HG03442 (cell line): ENCODE data around the gene SEMA3B.
"Not testable (repeated sequence)": the region's sequence is repeated elsewhere in the genome, so short reads cannot be mapped to it uniquely, and the experiment has no call there.

Experiments
- ATAC-seq: cut with Tn5 transposase; IDR thresholded peaks from one replicate; pipeline ENCODE4 v1.9.1; 2021; ENCODE audit warnings: mild to moderate bottlenecking, moderate library complexity; ENCODE audit not compliant: unreplicated experiment

The SEMA3B gene

DNA sequence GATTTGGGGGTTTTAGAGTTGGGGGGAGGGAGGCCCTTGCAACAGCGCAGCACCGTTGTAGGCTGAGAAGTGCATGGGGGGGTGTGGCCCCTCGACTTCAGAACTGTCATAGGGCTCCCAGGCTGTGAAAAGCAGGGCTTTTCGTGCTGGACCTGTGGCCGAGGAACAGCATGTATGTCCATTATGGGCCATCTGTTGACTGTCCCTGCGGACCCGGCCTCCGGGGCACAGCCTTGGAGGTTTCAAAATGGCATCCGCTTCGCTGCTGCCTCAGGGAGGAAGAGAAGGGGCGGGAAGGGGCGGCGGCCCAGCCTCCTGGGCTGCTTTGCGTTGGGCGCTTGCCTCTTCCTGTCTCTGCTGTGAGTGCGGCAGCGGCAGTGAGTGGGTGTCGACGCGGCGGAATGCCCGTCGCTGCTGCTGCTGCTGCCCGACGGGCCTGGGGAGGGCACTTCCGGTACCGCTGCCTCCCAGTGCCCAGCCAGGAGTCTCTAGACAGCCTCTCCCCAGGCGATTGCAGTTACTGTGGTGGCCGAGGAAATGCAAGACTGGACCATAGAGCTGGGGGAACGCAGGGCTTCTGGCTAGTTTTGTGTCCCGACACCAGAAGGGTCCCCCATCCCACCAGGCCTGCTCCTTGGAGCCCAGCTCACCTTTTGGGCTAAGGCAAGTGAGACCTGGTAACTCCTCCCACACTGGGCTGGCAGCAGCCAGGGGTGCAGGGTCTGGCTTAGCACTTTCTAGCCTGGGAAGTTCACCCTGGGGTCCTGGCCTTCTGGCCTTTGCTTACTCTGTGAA lies 31.0 kb upstream of the SEMA3B start:
- ATAC-seq, result peak; percentile 31

DNA sequence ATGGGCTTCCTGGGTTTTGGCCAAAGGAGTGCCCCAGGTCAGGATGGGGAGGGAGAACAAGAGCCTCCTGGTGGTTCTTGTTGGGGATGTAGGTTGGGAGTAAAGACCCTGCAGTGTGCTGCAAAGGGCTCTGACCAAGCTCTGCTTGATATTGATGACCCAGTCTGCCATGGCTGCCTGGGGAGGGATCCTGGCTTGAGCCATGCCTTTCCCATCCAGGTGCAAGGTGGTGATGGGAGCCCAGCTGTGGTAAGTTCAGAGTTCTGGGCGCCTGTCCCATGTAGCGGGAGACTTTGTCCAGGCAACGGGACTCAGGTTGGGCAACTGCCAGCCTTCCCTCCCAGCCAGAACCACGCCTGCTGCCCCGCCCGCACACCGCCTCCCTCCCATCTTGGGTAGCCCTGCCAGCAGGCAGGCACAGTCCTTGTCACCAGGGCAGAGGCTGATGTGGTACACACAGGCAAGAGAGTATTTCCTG lies 30.4 kb upstream of the SEMA3B start:
- no peak for ATAC-seq

DNA sequence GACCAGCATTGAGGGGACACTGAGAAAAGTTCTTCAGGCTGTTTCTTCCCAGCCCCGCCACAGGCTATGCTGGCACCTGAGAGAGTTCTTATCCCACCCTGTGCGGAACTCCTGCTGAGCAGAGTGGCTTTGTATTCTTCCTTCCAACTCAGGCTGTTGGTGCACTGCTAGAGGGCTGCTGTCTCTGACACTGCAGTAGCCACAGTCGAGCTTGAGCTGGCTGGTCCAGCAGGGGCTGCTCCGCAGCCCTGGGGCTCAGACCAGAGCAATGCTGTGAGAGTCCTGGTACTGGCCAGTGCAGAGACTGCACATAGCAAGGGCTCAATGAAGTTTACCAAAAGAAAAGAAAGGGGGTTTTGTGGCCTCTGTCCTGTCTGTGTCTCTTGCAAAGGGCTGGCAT lies 29.3 kb upstream of the SEMA3B start:
- ATAC-seq, result no peak

DNA sequence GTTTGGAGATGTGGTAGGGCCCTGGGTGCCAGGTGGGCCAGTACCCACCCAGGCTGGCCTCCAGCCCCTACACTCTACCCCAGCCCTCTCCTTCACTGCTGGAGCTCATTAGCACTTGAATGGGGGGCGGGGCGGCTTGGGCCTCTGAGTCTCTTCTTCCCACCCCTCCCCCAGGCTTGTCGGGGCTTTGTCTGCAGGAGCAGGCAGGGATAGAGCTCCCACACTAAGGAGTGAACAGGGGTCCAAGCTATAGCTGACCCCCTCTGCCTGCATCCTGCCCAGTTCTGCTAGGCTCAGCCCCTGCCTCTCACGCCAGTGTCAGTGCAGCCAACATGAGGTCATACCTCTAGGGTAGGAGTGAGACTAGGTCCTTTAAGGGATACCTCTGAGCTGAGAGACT lies 27.8 kb upstream of the SEMA3B start:
- ATAC-seq, result no peak

DNA sequence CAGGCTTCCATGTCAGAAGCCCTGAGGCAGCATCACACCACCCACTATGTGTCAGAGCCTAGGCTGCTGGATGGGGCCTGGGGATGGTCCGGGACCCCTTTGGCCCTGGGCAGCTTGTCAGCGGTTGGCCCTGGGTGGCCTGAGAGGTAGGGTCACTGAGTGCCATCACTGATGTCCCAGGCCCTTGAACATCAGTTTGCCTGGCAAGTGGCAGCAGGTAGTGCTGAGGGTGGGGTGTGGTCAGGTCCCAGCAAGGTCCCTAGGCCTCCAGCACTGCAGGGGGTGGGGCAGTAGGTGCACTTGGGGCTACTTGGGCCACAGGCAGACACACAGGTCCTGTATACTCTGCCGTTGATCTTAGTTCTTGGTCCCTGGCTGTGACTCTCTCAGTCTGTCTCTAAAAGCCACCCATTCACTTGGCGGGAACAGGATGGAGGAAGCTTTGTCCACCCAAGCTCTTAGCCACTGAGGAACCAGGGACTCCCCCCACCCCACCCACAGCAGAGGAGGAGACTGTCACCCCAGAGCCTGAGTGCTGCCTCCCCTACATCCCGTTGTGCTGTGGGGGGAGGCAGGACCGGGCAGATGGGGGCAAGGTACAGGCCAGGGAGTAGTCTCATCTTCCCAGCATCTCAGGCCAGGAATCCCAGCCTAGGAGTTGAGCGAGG lies 27.1 kb upstream of the SEMA3B start:
- no peak for ATAC-seq

DNA sequence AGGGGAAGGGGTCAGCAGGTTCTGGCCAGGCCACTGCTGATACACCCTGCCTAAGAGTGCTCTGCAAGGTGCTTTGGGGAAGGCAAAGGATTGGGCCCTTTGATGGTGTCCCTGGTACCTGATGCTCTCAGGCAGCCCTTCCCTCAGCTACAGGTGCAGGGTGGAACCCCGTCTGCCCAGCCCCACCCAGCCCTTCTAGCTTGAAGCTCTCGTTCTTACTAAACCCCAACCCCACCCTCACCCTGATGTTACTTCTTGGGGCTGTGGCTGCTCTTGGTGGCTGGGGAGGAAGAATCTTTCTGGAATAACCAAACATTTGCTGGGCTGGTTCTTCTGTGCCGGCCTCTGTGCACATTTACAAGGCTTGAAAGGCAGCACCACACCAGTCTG lies 26.6 kb upstream of the SEMA3B start:
- ATAC-seq, result no peak

DNA sequence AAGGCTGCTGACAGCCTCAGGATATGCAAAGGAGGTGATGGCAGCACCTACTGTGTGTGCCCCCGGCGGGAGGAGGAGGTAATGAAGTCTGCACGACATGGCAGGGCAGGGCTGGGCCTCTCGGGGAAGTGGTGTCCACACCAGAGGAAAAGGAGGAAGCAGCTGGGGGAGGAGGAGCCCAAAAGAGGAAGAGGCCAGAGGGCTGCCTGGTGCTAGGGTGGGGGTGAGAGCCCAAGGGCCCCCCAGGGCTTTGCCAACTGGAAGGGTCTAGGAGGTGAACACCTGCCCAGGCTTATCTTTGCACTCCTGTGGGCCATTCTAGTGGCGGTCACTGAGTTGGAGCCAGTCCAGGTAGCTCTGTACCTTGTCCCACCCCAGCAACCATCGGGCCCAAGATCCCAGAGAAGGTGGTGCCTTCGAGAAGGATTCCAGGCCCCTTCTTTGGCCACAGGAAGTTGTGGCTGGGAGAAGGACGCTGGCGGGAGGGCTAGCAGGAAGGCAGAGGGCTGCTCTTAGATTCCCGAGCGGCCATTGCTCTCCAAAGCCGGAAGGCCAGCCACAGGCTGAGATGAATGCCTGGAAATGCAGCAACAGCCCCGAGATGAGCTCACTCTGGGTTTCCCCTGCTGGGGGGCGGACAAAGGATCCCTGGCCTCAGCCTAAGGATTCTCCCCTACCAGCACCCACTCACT lies 25.9 kb upstream of the SEMA3B start:
- no peak for ATAC-seq

DNA sequence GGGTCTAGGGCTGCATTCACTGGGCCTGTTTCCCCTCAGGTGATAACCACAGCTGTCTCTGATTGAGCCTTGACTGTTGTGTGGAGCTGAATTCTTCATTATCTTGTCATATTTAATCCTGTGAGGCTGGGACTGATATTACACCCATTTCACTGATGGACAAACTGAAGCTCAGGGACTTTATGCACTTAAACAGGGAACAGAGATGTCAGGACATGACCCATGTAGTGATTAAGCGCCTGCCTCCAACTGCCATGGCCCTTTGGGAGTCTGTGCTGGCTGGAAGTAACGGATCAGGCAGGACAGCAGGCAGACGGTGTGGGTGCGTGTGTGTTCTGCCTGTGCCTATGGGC lies 25.4 kb upstream of the SEMA3B start:
- ATAC-seq, result no peak

DNA sequence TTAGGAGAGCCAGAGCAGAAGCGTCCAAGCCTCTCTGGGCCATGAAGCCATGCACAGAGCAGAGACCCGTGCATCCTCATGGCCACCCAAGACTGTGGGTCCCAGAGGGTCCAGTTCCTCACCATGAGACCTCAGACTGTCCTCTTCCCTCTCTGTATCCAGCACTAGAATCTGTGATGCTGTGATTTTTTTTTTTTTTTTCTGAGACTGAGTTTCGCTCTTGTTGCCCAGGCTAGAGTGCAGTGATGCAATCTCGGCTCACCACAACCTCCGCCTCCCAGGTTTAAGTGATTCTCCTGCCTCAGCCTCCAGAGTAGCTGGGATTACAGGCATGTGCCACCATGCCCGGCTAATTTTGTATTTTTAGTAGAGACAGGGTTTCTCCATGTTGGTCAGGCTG lies 24.1 kb upstream of the SEMA3B start:
- ATAC-seq, result not testable (repeated sequence)

DNA sequence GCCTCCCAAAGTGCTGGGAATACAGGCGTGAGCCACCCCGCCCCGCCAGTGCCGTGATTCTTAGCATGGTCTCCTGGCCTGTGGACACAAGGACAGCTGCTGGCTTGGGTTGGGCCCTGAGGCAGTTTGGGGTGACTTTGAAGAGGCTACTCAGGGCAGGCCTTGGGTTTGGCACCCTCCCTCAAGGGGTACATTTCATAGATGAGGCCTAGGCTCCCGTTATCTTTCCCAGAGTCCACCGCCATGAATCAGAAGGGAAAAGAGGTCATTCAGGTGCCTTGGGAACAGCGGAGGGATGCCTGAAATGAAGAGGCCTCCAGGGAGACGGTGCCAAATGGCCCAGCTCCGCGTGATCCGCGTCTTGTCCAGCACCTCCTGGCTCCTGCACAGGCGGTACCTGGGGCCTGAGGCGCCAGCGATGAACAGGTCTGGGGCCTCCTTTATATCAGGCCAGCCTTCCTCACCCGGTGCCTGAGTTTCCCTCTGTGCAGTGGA lies 23.6 kb upstream of the SEMA3B start:
- no peak for ATAC-seq

DNA sequence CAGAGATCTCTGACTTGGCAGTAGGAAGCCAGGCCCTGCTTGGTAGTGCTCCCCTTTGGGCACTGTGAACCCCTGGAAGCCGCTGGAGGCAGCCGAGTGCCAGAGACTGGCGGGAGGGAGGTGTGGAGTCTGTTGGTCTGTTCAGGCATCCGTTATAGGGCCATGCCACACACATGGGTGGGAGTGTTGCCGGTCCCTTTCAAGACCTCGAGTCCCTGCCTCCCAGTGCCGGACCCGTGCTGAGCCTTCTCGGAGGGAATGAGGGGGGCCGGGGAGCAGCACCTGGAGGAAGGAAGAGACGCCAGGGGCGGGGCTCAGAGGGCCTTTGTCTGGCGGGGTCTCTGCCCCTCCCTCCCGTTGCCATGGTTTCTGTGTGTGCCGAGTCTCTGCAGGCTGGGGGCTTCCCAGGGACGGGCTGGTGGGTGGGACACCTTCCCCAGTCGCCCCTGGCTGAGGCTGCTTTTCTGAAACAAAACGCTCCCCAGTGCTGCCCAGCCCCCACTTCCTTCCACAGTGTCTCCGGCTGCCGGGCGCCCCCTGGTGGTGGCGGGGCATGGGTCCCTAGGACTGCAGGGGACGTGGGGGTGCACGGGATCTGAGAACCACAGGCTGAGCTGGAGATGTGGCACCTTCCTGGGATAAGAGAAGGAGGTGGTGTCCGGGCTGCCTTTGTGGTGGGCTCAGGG lies 23.0 kb upstream of the SEMA3B start:
- ATAC-seq, result peak; percentile 46

DNA sequence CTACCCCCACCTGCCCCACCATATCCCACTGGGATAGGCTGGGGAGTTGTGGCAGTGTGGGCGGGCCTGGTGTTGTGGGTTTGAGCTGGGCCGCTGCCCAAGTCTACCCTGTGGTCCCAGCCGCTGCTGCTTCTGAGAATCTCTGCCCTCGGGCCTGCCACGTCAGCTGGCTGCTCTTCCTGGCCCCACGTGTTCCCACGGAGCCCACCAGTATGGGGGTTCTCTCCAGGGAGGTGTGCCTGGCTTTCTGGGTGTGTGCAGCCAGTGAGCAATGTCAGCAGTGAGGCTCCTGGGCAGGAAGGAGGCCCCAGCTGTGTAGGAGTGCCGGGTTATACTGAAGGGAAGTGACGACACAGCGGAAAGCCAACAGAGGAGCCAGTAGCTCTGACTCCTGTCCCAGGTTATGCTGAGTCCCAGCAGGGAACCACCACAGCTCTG lies 22.4 kb upstream of the SEMA3B start:
- peak; percentile 57 for ATAC-seq

DNA sequence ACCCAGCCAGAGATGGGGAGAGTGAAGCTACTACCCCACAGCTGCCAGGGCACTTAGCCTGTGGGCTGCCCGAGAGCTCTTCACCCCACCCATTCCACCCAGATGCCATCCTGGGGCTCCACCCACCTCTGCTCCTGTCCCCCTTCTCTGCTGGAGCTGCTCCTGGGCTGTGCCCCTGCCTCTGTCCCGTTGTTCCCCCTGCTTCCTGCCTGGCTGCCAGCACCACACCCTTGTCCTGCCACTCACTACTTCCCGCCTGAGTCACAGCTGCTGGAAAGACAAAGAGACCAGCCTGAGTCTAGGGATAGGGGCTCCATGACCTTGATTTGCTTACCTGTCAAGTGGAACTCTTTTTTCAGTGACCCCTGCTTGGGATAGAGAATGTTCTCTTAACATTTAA lies 20.6 kb upstream of the SEMA3B start:
- ATAC-seq, result no peak

DNA sequence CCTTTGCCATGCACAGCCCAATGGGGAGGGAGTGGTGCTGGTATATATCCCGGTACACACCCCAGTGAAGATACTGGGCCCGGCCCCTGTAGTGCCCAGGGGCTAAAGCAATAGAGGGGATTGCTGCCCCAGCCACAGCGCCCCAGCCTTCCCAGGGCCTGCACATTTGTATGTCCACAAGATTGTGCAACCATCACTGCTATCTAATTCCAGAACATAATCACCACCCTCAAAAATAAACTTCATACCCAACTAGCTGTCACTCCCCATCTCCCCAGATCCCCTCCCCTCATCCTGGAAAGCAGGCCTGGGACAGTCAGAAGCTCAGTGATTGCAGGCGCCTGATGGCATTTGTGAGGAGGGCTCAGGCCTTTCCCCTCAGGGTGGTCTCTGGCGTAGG lies 19.5 kb upstream of the SEMA3B start:
- no peak for ATAC-seq

DNA sequence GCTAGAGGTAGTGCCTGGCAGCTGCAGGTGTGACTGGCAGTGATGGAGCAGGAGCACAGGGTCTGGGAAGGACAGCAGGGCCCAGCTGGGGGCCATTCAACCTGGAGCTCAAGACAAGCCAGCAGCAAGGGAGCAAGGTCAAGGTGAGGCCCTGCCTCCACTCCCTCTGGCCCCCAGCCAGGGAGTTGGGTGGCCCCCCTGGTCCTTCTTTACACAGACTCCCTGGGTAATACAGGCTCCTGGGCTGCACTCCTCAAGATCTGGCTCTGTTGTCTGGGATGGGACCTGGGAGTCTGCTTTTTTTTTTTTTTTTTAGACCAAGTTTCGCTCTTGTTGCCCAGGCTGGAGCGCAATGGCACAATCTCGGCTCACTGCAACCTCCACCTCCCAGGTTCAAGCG lies 18.4 kb upstream of the SEMA3B start:
- ATAC-seq, result no peak

DNA sequence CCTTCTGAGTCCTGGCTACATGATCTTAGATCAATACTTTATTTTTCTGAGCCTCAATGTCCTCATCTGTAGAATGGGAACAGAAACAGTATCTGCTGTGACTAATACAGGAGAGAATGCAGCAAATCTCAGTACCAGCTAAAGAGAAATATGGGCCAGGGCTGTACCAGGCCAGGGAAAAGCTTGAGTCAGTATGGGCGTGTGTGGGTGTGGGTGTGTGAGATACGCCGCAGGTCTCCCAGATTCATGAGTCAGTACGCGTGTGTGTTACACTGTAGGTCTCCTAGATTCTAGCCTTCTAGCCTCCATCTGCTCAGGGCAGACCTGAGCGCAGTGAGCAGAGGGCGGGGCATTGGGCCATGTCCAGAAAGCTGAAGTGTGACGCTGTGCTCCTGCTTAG lies 17.7 kb upstream of the SEMA3B start:
- no peak for ATAC-seq

DNA sequence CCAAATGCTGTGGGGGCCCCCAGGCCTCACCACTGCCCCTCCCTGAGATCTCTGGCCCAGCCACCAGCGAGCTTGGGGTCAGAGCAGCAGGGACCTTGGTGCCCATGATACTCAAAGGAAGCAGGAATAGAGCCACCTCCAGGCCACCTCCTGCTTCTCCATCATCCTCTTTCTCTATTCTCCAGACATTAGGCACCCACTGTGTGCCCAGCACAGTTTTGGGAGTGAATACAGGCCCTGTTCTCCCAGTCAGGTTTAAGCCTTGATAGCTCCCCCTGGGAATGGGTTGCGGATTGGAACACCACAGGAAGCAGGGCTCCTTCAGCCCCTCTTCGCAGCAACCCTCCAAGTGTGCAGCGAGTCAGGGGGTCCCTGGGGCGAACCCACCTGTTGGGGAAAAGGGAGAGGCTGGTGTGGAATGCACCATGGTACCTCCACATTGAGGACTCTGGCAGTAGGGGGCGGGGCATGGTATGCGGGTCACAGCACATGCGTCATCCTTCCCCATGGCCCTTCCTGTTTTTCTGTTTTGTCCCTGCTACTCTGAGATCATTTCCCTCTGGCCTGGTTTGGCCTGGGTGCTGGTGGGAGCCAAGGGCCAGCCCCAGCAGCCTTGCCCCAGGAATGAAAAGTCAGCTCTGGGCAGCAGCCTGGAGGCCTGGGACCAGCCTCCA lies 14.2 kb upstream of the SEMA3B start:
- no peak for ATAC-seq

DNA sequence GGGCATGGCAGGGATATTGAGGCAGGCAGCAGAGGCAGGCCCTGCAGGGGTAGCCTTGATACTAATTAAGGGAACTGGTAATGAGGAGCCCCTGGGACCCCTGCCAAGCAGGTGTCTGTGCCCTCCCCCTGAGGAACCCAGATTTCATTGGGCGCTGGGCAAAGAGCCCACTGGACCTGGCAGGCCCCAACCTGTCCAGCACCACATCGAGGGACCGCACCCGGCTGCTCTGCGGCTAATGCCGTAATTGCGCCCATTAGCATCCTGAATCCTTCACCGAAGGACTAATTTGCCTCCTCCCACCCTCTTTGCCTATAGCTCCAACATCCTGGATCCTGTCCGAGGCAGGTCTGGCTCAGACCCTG lies 13.7 kb upstream of the SEMA3B start:
- no peak for ATAC-seq

DNA sequence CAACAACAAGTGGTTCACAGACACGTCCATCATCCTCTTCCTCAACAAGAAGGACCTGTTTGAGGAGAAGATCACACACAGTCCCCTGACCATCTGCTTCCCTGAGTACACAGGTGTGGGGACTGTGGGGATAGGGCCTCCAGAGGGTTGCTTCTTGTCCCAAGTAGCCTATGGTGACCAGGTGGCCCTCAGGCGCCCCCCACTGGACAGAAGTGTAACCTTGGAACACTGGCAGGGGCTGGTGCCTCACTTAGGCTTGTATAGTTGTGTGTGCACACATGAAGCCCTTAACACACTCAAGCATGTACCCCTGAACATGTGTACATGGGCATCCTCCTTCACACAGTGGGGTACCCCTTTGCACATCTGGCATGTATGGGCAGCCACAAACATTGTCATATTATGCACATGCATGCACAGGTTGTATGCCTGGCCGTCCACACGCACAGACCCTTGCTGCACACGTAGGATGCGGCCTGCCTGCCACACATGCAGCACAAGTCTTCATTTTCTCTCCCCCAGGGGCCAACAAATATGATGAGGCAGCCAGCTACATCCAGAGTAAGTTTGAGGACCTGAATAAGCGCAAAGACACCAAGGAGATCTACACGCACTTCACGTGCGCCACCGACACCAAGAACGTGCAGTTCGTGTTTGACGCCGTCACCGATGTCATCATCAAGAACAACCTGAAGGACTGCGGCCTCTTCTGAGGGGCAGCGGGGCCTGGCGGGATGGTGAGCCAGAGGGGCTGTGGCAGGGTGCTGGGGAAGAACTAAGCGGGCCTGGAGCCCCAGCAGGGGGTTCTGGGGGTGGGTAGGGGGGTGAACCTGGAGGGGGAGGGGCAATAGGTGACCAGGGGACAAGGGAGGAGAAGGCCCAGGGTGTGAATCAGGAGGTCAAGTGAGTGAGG lies 11.7 kb upstream of the SEMA3B start:
- ATAC-seq, result no peak
